H1 (cell line): Measurements from ENCODE around the gene TTC36. TPM values are rescaled to one million over a fixed set of nuclear protein-coding genes. Genes with fewer than 3 reads are reported as not detected.

Experiments
- CTCF ChIA-PET: fragments of 300-600 bp; sonication (Branson Sonifier 250); formaldehyde crosslinking; loops from one replicate; lab custom pipeline; 2021; ENCODE audit not compliant: partially characterized antibody; lab: Charles Lee
- POLR2A ChIA-PET: fragments of 300-600 bp; sonication (Branson Sonifier 250); formaldehyde crosslinking; loops from one replicate; lab custom pipeline; 2021; ENCODE audit warnings: inconsistent platforms; ENCODE audit not compliant: partially characterized antibody; lab: Charles Lee
- DNase-seq, 2 experiments: peaks; one replicate each; pipeline versions ENCODE4 v3.0.0 to v3.0.0-alpha.2; 2010 to 2022; ENCODE audit warnings: low spot score in 2 of 2, low read depth in 1 of 2, mixed read lengths in 1 of 2
- FAIRE-seq: peaks from 2 replicates; lab custom pipeline; 2011; peaks lifted over from hg19 to GRCh38; lab: Jason Lieb, UNC
- H2AFZ ChIP-seq: 2 replicates; pipeline ENCODE4 v1.8.1; 2012; ENCODE audit warnings: low read length, inconsistent platforms
- H2AK5ac ChIP-seq: 2 replicates; pipeline ENCODE4 v1.6.1; 2013; ENCODE audit warnings: low read depth, low read length
- H2BK120ac ChIP-seq: replicated peaks from 2 replicates; pipeline ENCODE3; 2013; ENCODE audit warnings: low read depth, low read length, inconsistent platforms
- H2BK12ac ChIP-seq: 2 replicates; pipeline ENCODE4 v1.6.1; 2013; ENCODE audit warnings: low read depth, low read length
- H2BK15ac ChIP-seq: 2 replicates; pipeline ENCODE4 v1.6.1; 2013; ENCODE audit warnings: low read length
- H2BK20ac ChIP-seq: 2 replicates; pipeline ENCODE4 v1.6.1; 2013; ENCODE audit warnings: low read length
- H2BK5ac ChIP-seq: 2 replicates; pipeline ENCODE4 v1.6.1; 2013; ENCODE audit warnings: low read depth, low read length
- H3K14ac ChIP-seq: 2 replicates; pipeline ENCODE4 v1.6.1; 2013; ENCODE audit warnings: inconsistent platforms; ENCODE audit not compliant: insufficient read length
- H3K18ac ChIP-seq: 2 replicates; pipeline ENCODE4 v1.6.1; 2013; ENCODE audit warnings: low read length; ENCODE audit errors: extremely low read depth
- H3K23ac ChIP-seq: 2 replicates; pipeline ENCODE4 v1.6.1; 2013; ENCODE audit warnings: inconsistent platforms; ENCODE audit not compliant: insufficient read length
- H3K23me2 ChIP-seq: 2 replicates; pipeline ENCODE4 v1.6.1; 2013; ENCODE audit warnings: low read depth, low read length
- H3K27ac ChIP-seq: 2 replicates; pipeline ENCODE4 v1.6.1; 2011; ENCODE audit warnings: low read depth, low read length, inconsistent platforms
- H3K27me3 ChIP-seq, 4 experiments: replicated peaks in 1 of 4; 1 replicate in 1 of 4; 2 replicates in 3 of 4; pipeline versions ENCODE4 v1.6.1 to v1.8.1; 2011 to 2013; ENCODE audit warnings: low read length in 3 of 4, mild to moderate bottlenecking in 3 of 4, inconsistent platforms in 2 of 4, mixed read lengths in 2 of 4, moderate library complexity in 1 of 4; ENCODE audit not compliant: control insufficient read depth in 3 of 4, insufficient read depth in 3 of 4; ENCODE audit errors: extremely low read depth in 1 of 4
- H3K36me3 ChIP-seq, 4 experiments: 2 replicates each; pipeline versions ENCODE4 v1.6.1 to v1.8.1; 2011 to 2013; ENCODE audit warnings: mild to moderate bottlenecking in 4 of 4, low read length in 3 of 4, moderate library complexity in 2 of 4, control low read depth in 1 of 4, inconsistent platforms in 1 of 4; ENCODE audit not compliant: insufficient read depth in 4 of 4, control insufficient read depth in 2 of 4
- H3K4ac ChIP-seq: replicated peaks from 2 replicates; pipeline ENCODE3; 2013; ENCODE audit warnings: low read length, low read depth, mixed read lengths, inconsistent platforms; ENCODE audit not compliant: insufficient read length
- H3K4me1 ChIP-seq, 4 experiments: replicated peaks in 1 of 4; 1 replicate in 1 of 4; 2 replicates in 3 of 4; pipeline versions ENCODE4 v1.6.1 to v1.8.1; 2011 to 2013; ENCODE audit warnings: low read length in 3 of 4, inconsistent platforms in 2 of 4, mixed read lengths in 1 of 4; ENCODE audit not compliant: insufficient read depth in 4 of 4, control insufficient read depth in 3 of 4
- H3K4me2 ChIP-seq, 2 experiments: 2 replicates each; pipeline versions ENCODE4 v1.6.1 to v1.8.1; 2011 to 2013; ENCODE audit warnings: low read depth in 2 of 2, low read length in 2 of 2, control low read depth in 1 of 2, inconsistent platforms in 1 of 2, mild to moderate bottlenecking in 1 of 2; ENCODE audit not compliant: insufficient read depth in 1 of 2
- H3K4me3 ChIP-seq, 4 experiments: fragments of 200-600, 300-600 bp in 1 of 4; sonication (generic), shearing (Covaris generic), sonication (Bioruptor Twin) in 1 of 4; 2 replicates each; pipeline versions ENCODE4 v1.5.1 to v1.8.1; 2011 to 2016; ENCODE audit warnings: low read length in 4 of 4, low read depth in 3 of 4, control low read depth in 2 of 4, inconsistent platforms in 2 of 4, mild to moderate bottlenecking in 2 of 4, mixed read lengths in 1 of 4, moderate library complexity in 1 of 4; ENCODE audit not compliant: insufficient read depth in 2 of 4; ENCODE audit errors: extremely low read depth in 1 of 4
- H3K56ac ChIP-seq: replicated peaks from 2 replicates; pipeline ENCODE3; 2013; ENCODE audit warnings: low read depth, mild to moderate bottlenecking, mixed read lengths, low read length, inconsistent platforms; ENCODE audit not compliant: insufficient read length
- H3K79me1 ChIP-seq: 2 replicates; pipeline ENCODE4 v1.6.1; 2013; ENCODE audit warnings: low read depth, low read length, control low read depth
- H3K79me2 ChIP-seq, 2 experiments: 2 replicates each; pipeline versions ENCODE4 v1.6.1 to v1.8.1; 2012 to 2013; ENCODE audit warnings: low read length in 2 of 2, mild to moderate bottlenecking in 2 of 2, inconsistent platforms in 1 of 2; ENCODE audit not compliant: insufficient read depth in 2 of 2, control insufficient read depth in 1 of 2
- H3K9ac ChIP-seq, 4 experiments: replicated peaks in 1 of 4; 1 replicate in 1 of 4; 2 replicates in 3 of 4; pipeline versions ENCODE4 v1.6.1 to v1.8.1; 2011 to 2013; ENCODE audit warnings: low read depth in 3 of 4, low read length in 3 of 4, control low read depth in 2 of 4, mild to moderate bottlenecking in 2 of 4, moderate library complexity in 2 of 4, inconsistent platforms in 1 of 4; ENCODE audit errors: extremely low read depth in 1 of 4
- H3K9me3 ChIP-seq, 2 experiments: 2 replicates each; pipeline versions ENCODE4 v1.6.1 to v1.8.1; 2012 to 2013; ENCODE audit warnings: mild to moderate bottlenecking in 2 of 2, moderate library complexity in 2 of 2, control low read depth in 1 of 2, inconsistent platforms in 1 of 2, low read depth in 1 of 2, low read length in 1 of 2, mixed read lengths in 1 of 2; ENCODE audit not compliant: insufficient read depth in 2 of 2
- H4K20me1 ChIP-seq, 2 experiments: replicated peaks in 1 of 2; 2 replicates each; pipeline versions ENCODE3 to v1.8.1; 2011 to 2013; ENCODE audit warnings: inconsistent platforms in 2 of 2, low read length in 2 of 2, mild to moderate bottlenecking in 1 of 2; ENCODE audit not compliant: insufficient read depth in 2 of 2, control insufficient read depth in 1 of 2
- H4K5ac ChIP-seq: 2 replicates; pipeline ENCODE4 v1.6.1; 2013; ENCODE audit warnings: low read length, low read depth, mixed read lengths, inconsistent platforms; ENCODE audit not compliant: insufficient read length
- H4K8ac ChIP-seq: 2 replicates; pipeline ENCODE4 v1.8.0; 2013; ENCODE audit warnings: mild to moderate bottlenecking, moderate library complexity, low read length, inconsistent platforms; ENCODE audit not compliant: insufficient read depth; ENCODE audit errors: extremely low read depth
- H4K91ac ChIP-seq: replicated peaks from 2 replicates; pipeline ENCODE3; 2013; ENCODE audit warnings: low read length, mixed read lengths, inconsistent platforms; ENCODE audit not compliant: insufficient read length
- EZH2 ChIP-seq: fragments of 200-600 bp; sonication (generic); IDR thresholded peaks from 2 replicates; pipeline ENCODE4 v1.7.1; 2012; ENCODE audit warnings: low read depth, mild to moderate bottlenecking, moderate library complexity, low read length, inconsistent platforms; ENCODE audit not compliant: severe bottlenecking
- polyA plus RNA-seq, 7 experiments: library from polyadenylated mRNA; depleted of rRNA in 3 of 7; stranded (reverse) in 5 of 7; unstranded in 2 of 7; fragments of >200 nt in 5 of 7; fragments of 200-250 nt in 2 of 7; gene quantifications; 1 replicate in 5 of 7; 2 replicates in 1 of 7; 4 replicates in 1 of 7; pipeline versions ENCODE4 v1.2.1 to v1.2.3, GENCODE V29; 2011 to 2013; ENCODE audit warnings: missing spikeins in 2 of 7, mixed read lengths in 2 of 7
- total RNA-seq: library from RNA; stranded (reverse); fragmentation: NEBNext Ultra II Directional; extraction: Animal tissue kit (Norgen Biotek cat#: 25700); gene quantifications from 2 replicates; pipeline ENCODE4 v1.2.1, GENCODE V29; 2021

Gene TTC36
- total and polyA plus RNA-seq, 2 of the 8 experiments (the other 6 are each of a cell fraction or from before 2014, with no cell fraction given): not detected

- H4K20me1 ChIP-seq: peaks cover 0 to 7% of the 10 kb centered on the region in 2 experiments
- CTCF ChIA-PET: interaction anchor here (0.6 to 1.6 kb wide), 3 partner anchors 8 to 36 kb away, joined by 3 to 5 read pairs (median 4); no protein-coding TSS in a partner anchor
- H3K56ac ChIP-seq: no peak overlapping the region
Measured at GRCh38 chr11:118524356-118524755, 2.9 kb upstream of the TTC36 start.

More at GRCh38 chr11:118524356-118524755, 2.9 kb upstream of the TTC36 start:
- Histone ChIP-seq H2BK20ac (no peak overlapping the region), H2BK12ac (no peak overlapping the region), H4K5ac (no peak overlapping the region), H3K14ac (no peak overlapping the region), H3K9me3 (no peaks in the 10 kb centered on the region), H3K23me2 (no peaks in the 10 kb centered on the region), H3K36me3 (peaks cover 9 to 54% (median 50%) of the 10 kb centered on the region in 4 experiments), H3K79me2 (no peaks in the 10 kb centered on the region), H2AK5ac (no peak overlapping the region), H3K4ac (no peak overlapping the region), H3K4me3 (no peak overlapping the region), H3K4me1 (peaks cover 0 to 4% (median 1%) of the 10 kb centered on the region in 4 experiments; a peak in 2 of 7 replicates), H2BK120ac (no peak overlapping the region), H3K27ac (no peak overlapping the region), H3K9ac (no peak overlapping the region), H3K4me2 (no peak overlapping the region), H4K91ac (no peak overlapping the region), H3K23ac (no peak overlapping the region), H3K27me3 (no peaks in the 10 kb centered on the region; a peak in 1 of 7 replicates), H3K18ac (no peak overlapping the region), H3K79me1 (no peaks in the 10 kb centered on the region), H2AFZ (no peak overlapping the region), H2BK15ac (no peak overlapping the region), H2BK5ac (no peak overlapping the region), H4K8ac (no peak overlapping the region)
- FAIRE-seq (no peak), DNase-seq (no peak)
- POLR2A ChIA-PET: no interaction called here
- TF ChIP-seq EZH2: no peak
